ENCODE measurements around the gene ITGA2B.
"Not testable (repeated sequence)": the region's sequence is repeated elsewhere in the genome, so short reads cannot be mapped to it uniquely, and the experiment has no call there.

ITGA2B gene

GRCh38 chr17:44330263-44330662 is 59.2 kb downstream of the ITGA2B start:
- not testable (repeated sequence) for DNase-seq (ENCODE audit: low read depth in 2 of 2)

GRCh38 chr17:44329516-44329915 is 59.9 kb downstream of the ITGA2B start:
- DNase-seq (ENCODE audit: low read depth in 2 of 2), result not testable (repeated sequence)

GRCh38 chr17:44327715-44328449 is 61.6 kb downstream of the ITGA2B start:
- DNase-seq (ENCODE audit: low read depth in 2 of 2), result no peak

GRCh38 chr17:44326861-44327444 is 62.5 kb downstream of the ITGA2B start:
- peak; percentile 87 to 89 for DNase-seq (ENCODE audit: low read depth in 2 of 2)

GRCh38 chr17:44324571-44325275 is 64.7 kb downstream of the ITGA2B start, which contains the start of gene SLC25A39:
SLC25A39 (minus strand) TSS chr17:44324823; CDS start chr17:44323562, 1,261 bp downstream.
- peak; percentile 92 to 95 for DNase-seq (ENCODE audit: low read depth in 2 of 2)

GRCh38 chr17:44324092-44324570 is 65.3 kb downstream of the ITGA2B start:
- DNase-seq (ENCODE audit: low read depth in 2 of 2), result no peak

- no peak for DNase-seq (ENCODE audit: low read depth in 2 of 2)
These were observed 65.9 kb downstream of the ITGA2B start for GRCh38 chr17:44323359-44324091.

GRCh38 chr17:44322236-44322895 is 67.1 kb downstream of the ITGA2B start:
- no peak for DNase-seq (ENCODE audit: low read depth in 2 of 2)
